GM21515 (cell line): ENCODE results near the gene KRT2.

Experiments used
- ATAC-seq: cut with Tn5 transposase; IDR thresholded peaks from one replicate; pipeline ENCODE4 v1.9.1; 2021; ENCODE audit not compliant: unreplicated experiment

KRT2 gene

GRCh38 chr12:52651726-52652261, at the start of gene KRT2:
KRT2 (minus strand) TSS chr12:52652211; CDS start chr12:52652142, 69 bp downstream.
- ATAC-seq: no peak

GRCh38 chr12:52701281-52701680, 49.3 kb upstream of the KRT2 start:
- no peak for ATAC-seq

- ATAC-seq: no peak
Measured at GRCh38 chr12:52699960-52700359, 47.9 kb upstream of the KRT2 start.

- no peak for ATAC-seq
Measured at GRCh38 chr12:52699373-52699772, 47.4 kb upstream of the KRT2 start.

- ATAC-seq: no peak
Measured at GRCh38 chr12:52698651-52699340, 46.8 kb upstream of the KRT2 start.

GRCh38 chr12:52697058-52697582, 45.1 kb upstream of the KRT2 start:
- ATAC-seq: no peak

- ATAC-seq: no peak
Measured at GRCh38 chr12:52696588-52696987, 44.6 kb upstream of the KRT2 start.

GRCh38 chr12:52695039-52695438, 43.0 kb upstream of the KRT2 start:
- ATAC-seq: no peak

GRCh38 chr12:52694151-52694550, 42.1 kb upstream of the KRT2 start:
- ATAC-seq: no peak

- ATAC-seq: no peak
Measured at GRCh38 chr12:52693261-52693660, 41.2 kb upstream of the KRT2 start.

- no peak for ATAC-seq
Measured at GRCh38 chr12:52692254-52692653, 40.2 kb upstream of the KRT2 start.

GRCh38 chr12:52691841-52692150, 39.8 kb upstream of the KRT2 start:
- no peak for ATAC-seq

GRCh38 chr12:52691076-52691840, 39.2 kb upstream of the KRT2 start:
- ATAC-seq: no peak

- no peak for ATAC-seq
Measured at GRCh38 chr12:52690351-52691075, 38.5 kb upstream of the KRT2 start.

- ATAC-seq: no peak
Measured at GRCh38 chr12:52689936-52690335, 37.9 kb upstream of the KRT2 start.

GRCh38 chr12:52689239-52689638, 37.2 kb upstream of the KRT2 start:
- no peak for ATAC-seq

- ATAC-seq: no peak
Measured at GRCh38 chr12:52688481-52688880, 36.5 kb upstream of the KRT2 start.

- ATAC-seq: no peak
Measured at GRCh38 chr12:52687497-52688385, 35.7 kb upstream of the KRT2 start.

- ATAC-seq: no peak
Measured at GRCh38 chr12:52686756-52687487, 34.9 kb upstream of the KRT2 start.

- ATAC-seq: no peak
Measured at GRCh38 chr12:52686063-52686462, 34.1 kb upstream of the KRT2 start.
